AML-193 (cell line): ENCODE data around the gene MT1G.
"Not testable (repeated sequence)": the region's sequence is repeated elsewhere in the genome, so short reads cannot be mapped to it uniquely, and the experiment has no call there.

Source experiments
- DNase-seq, 2 experiments: peaks; one replicate each; lab custom pipeline; 2025; lab: John Stamatoyannopoulos, UW

Gene MT1G

DNA sequence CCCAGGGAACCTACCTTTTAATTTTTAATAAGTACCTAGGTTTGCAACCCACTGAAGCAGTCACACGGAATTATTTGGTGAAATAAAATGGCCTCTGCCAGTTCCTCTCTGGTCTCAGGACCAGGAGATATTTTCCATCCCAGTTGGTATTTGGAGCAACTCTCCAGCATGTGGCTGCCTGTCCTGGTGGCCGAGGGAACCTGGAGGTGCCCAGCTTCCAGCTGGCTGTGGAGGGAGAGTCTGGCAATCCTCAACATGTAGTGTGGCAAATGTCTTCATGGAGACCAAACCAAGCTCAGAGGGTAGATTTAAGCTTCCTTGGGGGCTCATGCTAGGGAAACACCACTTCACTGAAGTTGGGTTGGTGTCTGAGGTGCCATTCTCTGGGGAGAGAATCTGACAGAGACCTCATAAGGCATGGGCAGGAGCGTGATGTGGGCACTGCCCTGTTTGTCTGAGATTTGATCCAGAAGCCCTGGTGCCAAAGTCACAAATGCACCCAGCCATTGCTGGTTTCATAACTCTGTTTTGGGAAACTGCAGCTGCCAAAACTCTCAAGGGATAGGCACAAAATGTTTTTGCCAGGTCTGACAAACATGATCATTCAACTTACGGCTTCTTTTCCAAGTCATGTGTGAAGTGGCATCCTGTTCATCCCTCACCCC is 17.2 kb upstream of the MT1G start:
- DNase-seq: no peak

DNA sequence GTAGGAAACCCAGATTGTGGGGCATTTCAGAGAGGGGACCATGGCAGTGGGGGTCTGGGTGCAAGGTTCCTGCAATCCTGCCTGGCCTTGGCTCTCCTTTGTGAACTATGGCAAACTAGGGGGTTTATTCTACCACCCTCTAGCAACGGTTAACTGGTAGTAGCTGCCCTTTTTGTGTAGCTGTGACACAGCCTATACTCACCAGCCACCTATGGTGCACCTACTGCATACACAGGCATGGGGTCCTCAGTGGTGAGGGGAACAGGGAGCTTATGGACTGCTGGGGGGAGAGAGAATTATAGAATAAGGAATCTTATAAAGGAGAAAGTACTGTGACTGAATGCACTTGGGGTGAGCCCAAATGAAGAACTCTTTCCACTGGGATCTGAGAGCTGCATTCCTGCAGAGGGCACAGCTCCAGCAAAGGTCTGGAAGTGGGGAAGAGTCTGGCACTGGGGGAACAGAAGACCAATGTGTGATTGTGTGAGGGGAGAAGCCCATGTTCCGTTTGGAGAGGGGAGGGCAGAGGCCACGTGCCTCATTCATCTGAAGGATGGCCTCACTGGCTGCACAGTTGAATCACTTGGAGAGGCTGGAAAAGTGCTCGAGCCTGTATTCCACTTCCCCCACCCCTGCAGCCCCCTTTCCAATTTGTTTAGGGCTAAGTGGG is 16.5 kb upstream of the MT1G start:
- no peak for DNase-seq

DNA sequence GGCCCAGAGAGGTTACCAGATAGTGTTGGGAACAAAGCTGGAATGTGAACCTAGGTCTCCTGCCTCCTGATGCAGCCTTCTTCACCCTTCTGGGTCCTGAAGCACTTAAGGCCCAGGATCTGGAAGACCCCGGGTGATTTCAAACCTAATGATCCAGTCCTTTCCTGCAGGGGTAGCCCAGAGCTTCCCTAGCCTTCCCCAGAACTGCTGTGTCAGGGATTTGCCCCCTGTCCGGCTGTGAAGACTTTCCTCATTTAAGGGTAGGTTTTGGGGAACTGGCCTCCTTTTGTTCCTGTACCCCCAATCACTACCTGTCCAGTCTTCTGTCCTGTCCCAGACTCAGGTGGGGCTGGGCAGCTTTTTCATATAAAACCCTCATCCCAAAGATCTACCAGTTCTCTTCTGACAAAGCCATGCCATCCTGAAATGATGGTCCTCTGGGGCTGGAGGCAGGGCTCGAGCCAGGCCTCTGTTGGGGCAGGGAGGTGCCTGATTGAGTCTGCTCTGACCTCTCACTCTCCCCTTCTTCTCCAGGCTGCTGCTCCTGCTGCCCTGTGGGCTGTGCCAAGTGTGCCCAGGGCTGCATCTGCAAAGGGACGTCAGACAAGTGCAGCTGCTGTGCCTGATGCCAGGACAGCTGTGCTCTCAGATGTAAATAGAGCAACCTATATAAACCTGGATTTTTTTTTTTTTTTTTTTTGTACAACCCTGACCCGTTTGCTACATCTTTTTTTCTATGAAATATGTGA is 15.7 kb upstream of the MT1G start:
- DNase-seq: no peak

DNA sequence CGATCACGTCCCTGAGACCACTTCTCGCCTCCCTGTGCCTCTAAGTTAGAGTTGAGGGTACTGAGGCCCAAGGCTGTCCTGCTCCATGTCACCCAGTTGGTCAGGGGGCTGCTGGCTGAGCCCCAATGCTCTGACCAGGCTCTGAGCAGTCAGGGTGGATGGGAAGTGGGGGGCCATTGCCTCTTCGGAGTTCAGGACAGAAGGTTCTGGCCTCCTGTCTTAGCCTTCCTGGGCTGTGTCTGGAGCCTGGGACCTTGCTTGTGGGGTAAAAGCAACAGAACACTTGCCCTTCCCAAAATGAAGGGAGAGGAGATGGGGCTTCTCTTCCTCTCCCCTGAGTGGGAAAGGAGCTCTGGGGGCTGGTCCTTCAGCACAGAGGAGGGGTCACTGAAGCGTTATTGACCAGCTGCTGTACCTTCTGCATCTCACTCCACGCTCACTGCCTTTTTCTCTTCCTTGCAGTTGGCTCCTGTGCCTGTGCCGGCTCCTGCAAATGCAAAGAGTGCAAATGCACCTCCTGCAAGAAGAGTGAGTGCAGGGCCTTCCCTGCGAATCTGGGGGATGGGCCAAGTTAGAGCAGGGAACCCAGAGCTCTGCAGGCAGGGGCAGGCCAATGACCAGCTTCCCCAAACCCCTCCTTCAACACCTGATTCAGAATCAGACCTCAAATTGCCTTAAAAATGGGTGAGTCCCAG is 15.0 kb upstream of the MT1G start:
- peak in 1 of 2 experiments; percentile 12 for DNase-seq

DNA sequence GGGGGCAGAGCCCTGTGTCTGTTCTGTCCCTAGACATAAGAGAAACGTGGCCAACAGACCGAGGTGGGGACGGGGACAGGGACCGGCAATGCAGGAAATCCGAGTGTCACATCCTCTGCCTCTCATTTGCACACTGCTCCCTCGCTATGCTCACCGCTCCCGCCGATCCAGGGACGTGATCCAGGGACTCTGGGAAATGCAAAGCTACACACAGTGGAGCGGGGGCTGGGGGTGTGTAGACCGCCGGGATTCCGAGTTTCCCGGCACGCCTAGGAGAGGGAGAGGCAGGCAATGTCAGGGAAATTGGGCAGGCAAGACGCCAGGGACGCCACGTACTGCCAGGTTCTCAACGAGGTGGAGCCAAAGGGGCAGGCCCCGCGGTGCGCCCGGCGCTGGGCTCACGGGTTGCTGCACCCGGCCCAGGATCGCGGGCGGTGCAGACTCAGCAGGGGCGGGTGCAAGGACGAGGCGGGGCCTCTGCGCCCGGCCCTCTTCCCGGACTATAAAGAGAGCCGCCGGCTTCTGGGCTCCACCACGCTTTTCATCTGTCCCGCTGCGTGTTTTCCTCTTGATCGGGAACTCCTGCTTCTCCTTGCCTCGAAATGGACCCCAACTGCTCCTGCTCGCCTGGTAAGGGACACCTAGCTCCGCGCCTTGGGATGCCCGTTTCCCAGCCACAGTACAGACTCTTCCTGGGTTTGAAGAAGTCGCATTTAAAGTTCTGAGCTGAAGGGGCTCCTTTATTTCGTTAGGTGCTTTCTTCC is 14.3 kb upstream of the MT1G start, which contains the start of gene MT1X:
Gene MT1X, plus strand, starts transcription at position 532 of the 764 bp plus-strand sequence. Its CDS starts 71 bp downstream, at position 603.
- DNase-seq: peak; percentile 84 to 85

GRCh38 chr16:56679818-56680217 is 12.0 kb upstream of the MT1G start:
- DNase-seq: peak in 1 of 2 experiments; percentile 26

- no peak for DNase-seq
Measured at GRCh38 chr16:56679078-56679730, 11.3 kb upstream of the MT1G start.

DNA sequence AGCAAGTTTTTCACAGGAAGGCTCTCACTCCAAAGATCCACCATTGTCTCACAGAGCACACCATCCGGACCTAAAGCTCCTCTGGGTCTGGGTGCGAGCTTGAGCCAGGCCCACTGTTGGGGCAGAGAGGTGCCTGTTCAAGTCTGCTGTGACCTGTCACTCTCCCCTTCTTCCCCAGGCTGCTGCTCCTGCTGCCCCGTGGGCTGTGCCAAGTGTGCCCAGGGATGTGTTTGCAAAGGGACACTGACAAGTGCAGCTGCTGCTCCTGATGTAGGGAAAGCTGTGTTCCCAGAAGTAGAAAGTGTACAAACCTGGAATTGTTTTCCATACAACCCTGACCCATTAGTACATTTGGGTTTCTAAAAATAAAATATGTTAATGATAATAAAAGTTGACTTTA is 9.6 kb upstream of the MT1G start:
- no peak for DNase-seq

- DNase-seq: no peak
Measured at GRCh38 chr16:56675685-56676210, 7.9 kb upstream of the MT1G start.

DNA sequence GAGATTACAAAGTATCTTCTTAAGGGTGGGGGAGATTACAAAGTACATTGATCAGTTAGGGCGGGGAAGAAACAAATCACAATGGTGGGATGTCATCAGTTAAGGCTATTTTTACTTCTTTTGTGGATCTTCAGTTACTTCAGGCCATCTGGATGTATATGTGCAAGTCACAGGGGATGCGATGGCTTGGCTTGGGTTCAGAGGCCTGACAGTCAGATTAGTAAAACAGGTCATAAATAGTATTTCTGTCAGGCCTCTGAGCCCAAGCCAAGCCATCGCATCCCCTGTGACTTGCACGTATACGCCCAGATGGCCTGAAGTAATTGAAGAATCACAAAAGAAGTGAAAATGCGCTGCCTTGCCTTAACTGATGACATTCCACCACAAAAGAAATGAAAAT is 6.7 kb upstream of the MT1G start:
- not testable (repeated sequence) for DNase-seq

DNA sequence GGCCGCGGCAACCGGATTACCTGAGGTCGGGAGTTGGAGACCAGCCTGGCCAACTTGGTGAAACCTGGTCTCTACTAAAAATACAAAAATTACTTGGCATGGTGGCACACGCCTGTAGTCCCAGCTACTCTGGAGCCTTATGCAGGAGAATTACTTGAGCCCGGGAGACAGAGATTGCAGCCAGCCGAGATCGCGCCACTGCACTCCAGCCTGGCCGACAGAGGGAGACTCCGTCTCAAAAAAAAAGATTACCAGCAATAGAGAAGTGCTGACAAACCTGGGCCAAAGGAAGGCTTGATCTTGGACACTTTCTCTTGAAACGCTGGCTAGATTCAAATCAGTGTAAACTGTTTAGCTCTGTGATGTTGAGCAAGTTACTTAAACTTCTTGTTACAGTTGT is 6.1 kb upstream of the MT1G start:
- DNase-seq: peak; percentile 44 to 47

DNA sequence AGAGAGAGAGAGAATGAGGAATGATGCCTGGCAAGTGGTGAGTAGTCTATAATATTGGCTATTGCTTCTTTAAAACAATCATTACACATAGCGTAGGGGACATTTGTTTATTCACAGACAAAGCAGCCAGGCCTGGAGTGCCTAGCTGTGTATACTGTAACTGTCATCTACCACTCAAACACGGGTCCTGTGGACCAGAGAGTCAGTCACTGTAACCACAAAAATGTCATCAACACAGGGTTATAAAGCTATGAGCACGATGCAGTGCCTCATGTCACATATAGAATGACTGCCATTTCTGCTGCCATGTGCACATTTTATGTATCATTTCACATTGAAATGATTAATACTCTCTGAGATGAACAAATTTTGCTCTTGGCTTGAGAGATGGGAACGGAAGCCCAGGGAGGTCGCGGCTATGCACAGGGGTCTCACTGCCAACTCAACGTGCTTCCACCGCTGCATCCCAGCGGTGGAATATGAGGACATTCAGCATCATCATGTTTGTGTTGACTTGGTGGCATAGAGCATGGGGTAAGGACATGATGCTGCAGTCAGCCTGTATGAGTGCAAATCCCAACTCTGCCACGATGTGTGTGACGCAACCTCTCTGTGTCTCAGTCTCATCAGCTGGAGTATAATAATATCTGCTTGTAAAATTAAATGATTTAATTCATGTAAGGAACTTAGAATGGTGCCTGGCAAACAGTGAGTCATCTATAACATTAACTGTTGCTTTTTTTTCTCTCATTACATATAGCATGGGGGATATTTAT is 5.1 kb upstream of the MT1G start:
- no peak for DNase-seq

- DNase-seq: not testable (repeated sequence)
Measured at GRCh38 chr16:56672171-56672570, 4.3 kb upstream of the MT1G start.

GRCh38 chr16:56671691-56672090 is 3.8 kb upstream of the MT1G start:
- DNase-seq: not testable (repeated sequence)

DNA sequence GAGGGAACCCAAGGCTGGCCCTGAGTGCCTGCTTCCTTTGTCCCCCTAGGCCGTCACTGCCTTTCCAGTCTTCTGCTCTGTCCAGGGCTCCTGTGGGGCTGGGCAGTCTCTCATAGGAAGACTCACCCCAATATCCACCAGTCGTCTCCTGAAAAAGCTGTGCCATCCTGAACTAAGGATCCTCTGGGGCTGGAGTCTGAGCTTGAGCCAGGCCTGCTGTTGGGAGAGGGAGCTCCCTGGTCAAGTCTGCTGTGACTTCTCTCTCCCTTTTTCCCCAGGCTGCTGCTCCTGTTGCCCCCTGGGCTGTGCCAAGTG is 2.7 kb upstream of the MT1G start:
- no peak for DNase-seq

DNA sequence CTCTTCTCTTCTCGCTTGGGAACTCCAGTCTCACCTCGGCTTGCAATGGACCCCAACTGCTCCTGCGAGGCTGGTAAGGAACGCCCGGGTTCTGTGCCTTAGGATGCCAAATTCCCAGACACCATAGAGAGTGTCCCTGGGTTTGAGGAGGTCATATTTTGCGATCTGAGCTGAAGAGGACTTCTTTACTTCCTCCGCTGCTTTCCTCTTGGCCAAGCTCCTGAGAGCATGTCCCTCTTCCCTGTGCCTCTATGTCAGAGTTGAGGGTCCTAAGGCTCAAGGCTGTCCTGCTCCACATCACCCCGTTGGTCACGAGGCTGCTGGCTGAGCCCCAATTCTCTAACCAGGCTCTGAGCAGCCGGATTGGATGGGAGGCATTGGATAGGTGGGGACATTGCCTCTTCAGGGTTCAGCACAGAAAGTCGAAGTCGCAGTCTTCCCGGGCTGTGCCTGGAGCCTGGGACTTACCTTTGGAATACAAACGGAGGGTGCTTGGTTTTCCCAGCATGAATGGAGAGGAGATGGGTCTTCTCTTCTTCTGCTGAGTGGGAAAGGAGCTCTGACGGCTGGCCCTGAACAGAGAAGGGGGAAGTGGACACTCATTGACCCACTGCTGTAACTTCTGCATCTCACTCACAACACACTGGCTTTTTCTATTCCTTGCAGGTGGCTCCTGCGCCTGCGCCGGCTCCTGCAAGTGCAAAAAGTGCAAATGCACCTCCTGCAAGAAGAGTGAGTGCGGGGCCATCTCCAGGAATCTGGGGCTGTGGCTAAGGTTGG is 2.2 kb upstream of the MT1G start:
- DNase-seq: no peak

- DNase-seq: no peak
Measured at GRCh38 chr16:56669005-56669839, 1.4 kb upstream of the MT1G start, which contains the start of gene MT1H. TSS of gene MT1H (plus strand) at chr16:56669814. CDS start at chr16:56669885, 71 bp downstream.
